ENCODE data around the gene MUC15. TPM values are rescaled to one million over a fixed set of nuclear protein-coding genes. Genes with fewer than 3 reads are reported as not detected.

The MUC15 gene
- total and polyA plus RNA-seq, 2 of the 4 experiments (the other 2 are of a cell fraction) = not detected

GRCh38 chr11:26599425-26599824, 27.4 kb upstream of the MUC15 start:
- Histone ChIP-seq H4K5ac (ENCODE audit: low read depth, low read length) (no peak overlapping the region), H3K4me2 (ENCODE audit: low read depth, low read length) (no peak overlapping the region), H3K4me1 (ENCODE audit: control insufficient read depth, insufficient read depth, low read length) (no peaks in the 10 kb centered on the region), H3K4ac (ENCODE audit: low read depth, low read length) (no peak overlapping the region), H2BK5ac (ENCODE audit: low read depth, low read length, poor library complexity, severe bottlenecking) (no peak overlapping the region), H3K56ac (ENCODE audit: extremely low read depth, insufficient read depth, low read length) (no peak overlapping the region), H2AK5ac (ENCODE audit: low read depth, low read length) (no peak overlapping the region), H3K14ac (replicated peaks; ENCODE audit: low read depth, low read length) (no peak overlapping the region), H3K27ac (ENCODE audit: insufficient read depth, low read length) (no peak overlapping the region), H3K9me1 (ENCODE audit: insufficient read depth, low read length) (no peaks in the 10 kb centered on the region), H4K91ac (ENCODE audit: insufficient read depth, low read depth, low read length) (no peak overlapping the region), H3K23ac (ENCODE audit: low read depth, low read length) (no peak overlapping the region), H2BK20ac (ENCODE audit: low read depth, low read length) (no peak overlapping the region), H3K36me3 (ENCODE audit: control insufficient read depth, insufficient read depth, low read length) (no peaks in the 10 kb centered on the region), H3K9ac (ENCODE audit: low read depth, low read length) (no peak overlapping the region), H3K79me1 (ENCODE audit: low read depth in 1 of 2, low read length in 2 of 2) (no peaks in the 10 kb centered on the region), H3K9me3 (ENCODE audit: control insufficient read depth, insufficient read depth, low read length) (no peaks in the 10 kb centered on the region), H2BK15ac (ENCODE audit: low read depth, low read length) (no peak overlapping the region), H2AK9ac (replicated peaks; ENCODE audit: low read depth, low read length, poor library complexity) (no peak overlapping the region), H4K8ac (ENCODE audit: low read depth in 2 of 2, low read length in 2 of 2) (no peak overlapping the region), H3K27me3 (ENCODE audit: control insufficient read depth, insufficient read depth, low read length) (no peaks in the 10 kb centered on the region), H3K18ac (ENCODE audit: low read depth, low read length) (no peak overlapping the region), H2BK120ac (ENCODE audit: low read depth, low read length) (no peak overlapping the region), H2AFZ (replicated peaks; ENCODE audit: low read length, poor library complexity) (no peak overlapping the region), H3K4me3 (ENCODE audit: insufficient read depth, low read depth, low read length) (no peak overlapping the region), H4K20me1 (ENCODE audit: insufficient read depth, low read length) (no peaks in the 10 kb centered on the region)
- ChIA-PET CTCF (no interaction called here), POLR2A (ENCODE audit: unreplicated experiment) (no interaction called here)
- in situ Hi-C loops (cut with MboI; ENCODE audit: low sequenced_read_pairs) (no loop called here), dilution Hi-C loops (cut with HindIII; ENCODE audit: low sequenced_read_pairs, unreplicated experiment) (no loop called here), intact Hi-C loops (cut with micrococcal nuclease) (no loop called here)
- WGBS, 2 experiments (ENCODE audit: extremely low coverage in 2 of 2, insufficient read length in 1 of 2) = 83% methylated on average over 1 of the region's 2 CpGs; no CpG with 5 or more reads in 1 of the 2 experiments
- BruUV-seq (replicated peaks) = no TSS peak
- no peak for DNase-seq
- ATAC-seq (ENCODE audit: low read depth) = no peak
- TF ChIP-seq RCOR1 (IDR thresholded peaks at IDR 0.05; ENCODE audit: insufficient replicate concordance, low read length) (no peak), CEBPB (IDR thresholded peaks at IDR 0.05; ENCODE audit: low read depth, low read length) (no peak), SMC3 (IDR thresholded peaks at IDR 0.05; ENCODE audit: low read depth, low read length) (no peak), NFE2L2 (IDR thresholded peaks at IDR 0.05; ENCODE audit: low read depth, low read length) (no peak)

All from IMR-90 (cell line).